ENCODE measurements around the gene CLEC4A.

- TF ChIP-seq, protein P1, sequence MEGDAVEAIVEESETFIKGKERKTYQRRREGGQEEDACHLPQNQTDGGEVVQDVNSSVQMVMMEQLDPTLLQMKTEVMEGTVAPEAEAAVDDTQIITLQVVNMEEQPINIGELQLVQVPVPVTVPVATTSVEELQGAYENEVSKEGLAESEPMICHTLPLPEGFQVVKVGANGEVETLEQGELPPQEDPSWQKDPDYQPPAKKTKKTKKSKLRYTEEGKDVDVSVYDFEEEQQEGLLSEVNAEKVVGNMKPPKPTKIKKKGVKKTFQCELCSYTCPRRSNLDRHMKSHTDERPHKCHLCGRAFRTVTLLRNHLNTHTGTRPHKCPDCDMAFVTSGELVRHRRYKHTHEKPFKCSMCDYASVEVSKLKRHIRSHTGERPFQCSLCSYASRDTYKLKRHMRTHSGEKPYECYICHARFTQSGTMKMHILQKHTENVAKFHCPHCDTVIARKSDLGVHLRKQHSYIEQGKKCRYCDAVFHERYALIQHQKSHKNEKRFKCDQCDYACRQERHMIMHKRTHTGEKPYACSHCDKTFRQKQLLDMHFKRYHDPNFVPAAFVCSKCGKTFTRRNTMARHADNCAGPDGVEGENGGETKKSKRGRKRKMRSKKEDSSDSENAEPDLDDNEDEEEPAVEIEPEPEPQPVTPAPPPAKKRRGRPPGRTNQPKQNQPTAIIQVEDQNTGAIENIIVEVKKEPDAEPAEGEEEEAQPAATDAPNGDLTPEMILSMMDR (IDR thresholded peaks at IDR 0.05; ENCODE audit: control extremely low read depth in 1 of 3, insufficient read depth in 1 of 3, low read depth in 1 of 3, low read length in 3 of 3) = no peak
- TF ChIP-seq SP1 (IDR thresholded peaks at IDR 0.05; ENCODE audit: low read depth, low read length) (no peak), POLR2AphosphoS5 (IDR thresholded peaks at IDR 0.05; ENCODE audit: low read depth, low read length) (no peak), EZH2 (IDR thresholded peaks at IDR 0.05; ENCODE audit: low read depth, low read length, severe bottlenecking) (no peak), ATF3 (IDR thresholded peaks at IDR 0.05; ENCODE audit: insufficient read depth, low read depth, low read length) (no peak), RAD21 (IDR thresholded peaks at IDR 0.05 in 1 of 2, conservative IDR thresholded peaks at IDR 0.05 in 1 of 2; ENCODE audit: low read depth in 2 of 2, low read length in 2 of 2) (no peak), TCF12 (IDR thresholded peaks at IDR 0.05; ENCODE audit: low read depth, low read length) (no peak), POLR2A (IDR thresholded peaks at IDR 0.05; ENCODE audit: control extremely low read depth in 1 of 2, low read depth in 2 of 2, low read length in 2 of 2) (no peak), YY1 (IDR thresholded peaks at IDR 0.05; ENCODE audit: low read depth, low read length) (no peak), CHD2 (IDR thresholded peaks at IDR 0.05; ENCODE audit: low read length) (no peak), E2F6 (IDR thresholded peaks at IDR 0.05) (no peak), RNF2 (IDR thresholded peaks at IDR 0.05; ENCODE audit: borderline replicate concordance, low read depth, low read length, missing control alignments, poor library complexity, severe bottlenecking) (no peak), HDAC6 (IDR thresholded peaks at IDR 0.05; ENCODE audit: low read depth, low read length) (no peak), EP300 (IDR thresholded peaks at IDR 0.05; ENCODE audit: borderline replicate concordance in 1 of 2, low read depth in 2 of 2, low read length in 2 of 2) (no peak)
Observed at GRCh38 chr12:8087666-8088065, 35.8 kb upstream of the CLEC4A start.
